GM23338 (cell line): Measurements from ENCODE around the gene ITGAL. TPM values are rescaled to one million over a fixed set of nuclear protein-coding genes. Genes with fewer than 3 reads are reported as not detected.
A peak's percentile ranks its signal among the peaks of the same experiment; 100 is the strongest.

Source experiments
- ATAC-seq: fragments of 200-7000 bp; cut with Tn5 transposase; 3 replicates; pipeline ENCODE4 v1.9.1; 2020
- DNase-seq: peaks from one replicate; pipeline ENCODE4 v3.0.0-alpha.2; 2015; ENCODE audit warnings: low spot score
- H2AFZ ChIP-seq: fragments of 200-600 bp; sonication (generic); 2 replicates; pipeline ENCODE4 v1.8.0; 2016; ENCODE audit warnings: antibody characterized with exemption, mild to moderate bottlenecking, moderate library complexity
- H3F3A ChIP-seq: fragments of 200-600 bp; sonication (generic); replicated peaks from 2 replicates; pipeline ENCODE4 v1.8.0; 2017; ENCODE audit warnings: antibody characterized with exemption, mixed run types, low read depth
- H3K27ac ChIP-seq: fragments of 200-600 bp; sonication (generic); 2 replicates; pipeline ENCODE4 v1.6.1; 2016; ENCODE audit warnings: low read depth
- H3K27me3 ChIP-seq: fragments of 200-600 bp; sonication (generic); 2 replicates; pipeline ENCODE4 v1.8.0; 2016; ENCODE audit warnings: mild to moderate bottlenecking, mixed run types, moderate library complexity; ENCODE audit not compliant: insufficient read depth
- H3K36me3 ChIP-seq: fragments of 200-600 bp; sonication (generic); 2 replicates; pipeline ENCODE4 v1.8.0; 2016; ENCODE audit warnings: mild to moderate bottlenecking; ENCODE audit not compliant: insufficient read depth
- H3K4me1 ChIP-seq: fragments of 200-600 bp; sonication (generic); 2 replicates; pipeline ENCODE4 v1.8.0; 2016; ENCODE audit warnings: mild to moderate bottlenecking, moderate library complexity; ENCODE audit not compliant: insufficient read depth
- H3K4me2 ChIP-seq: fragments of 200-600 bp; sonication (generic); 2 replicates; pipeline ENCODE4 v1.7.1; 2017; ENCODE audit warnings: mixed run types
- H3K4me3 ChIP-seq: fragments of 200-600 bp; sonication (generic); 2 replicates; pipeline ENCODE4 v1.6.1; 2016; ENCODE audit warnings: mixed run types
- H3K79me2 ChIP-seq: fragments of 200-600 bp; sonication (generic); replicated peaks from 2 replicates; pipeline ENCODE4 v1.8.0; 2017; ENCODE audit warnings: mild to moderate bottlenecking; ENCODE audit not compliant: insufficient read depth
- H3K9me2 ChIP-seq: fragments of 200-600 bp; sonication (generic); 2 replicates; pipeline ENCODE4 v1.8.0; 2017; ENCODE audit not compliant: insufficient read depth
- H4K20me1 ChIP-seq: fragments of 200-600 bp; sonication (generic); replicated peaks from 2 replicates; pipeline ENCODE4 v1.8.0; 2017; ENCODE audit warnings: mild to moderate bottlenecking; ENCODE audit not compliant: insufficient read depth
- H3K27ac Mint-ChIP-seq: 2 replicates; pipeline ENCODE4 v1.8.0; 2020; ENCODE audit warnings: inconsistent platforms, mild to moderate bottlenecking, moderate library complexity, mixed read lengths
- H3K27me3 Mint-ChIP-seq: 3 replicates; pipeline ENCODE4 v1.8.0; 2022; ENCODE audit warnings: low read depth, mild to moderate bottlenecking, moderate library complexity, mixed read lengths, inconsistent platforms; ENCODE audit not compliant: insufficient read depth, poor library complexity
- H3K36me3 Mint-ChIP-seq: 3 replicates; pipeline ENCODE4 v1.8.0; 2021; ENCODE audit warnings: low read depth, mild to moderate bottlenecking, inconsistent platforms, moderate library complexity, mixed read lengths
- H3K4me1 Mint-ChIP-seq: 3 replicates; pipeline ENCODE4 v1.8.0; 2020; ENCODE audit warnings: mild to moderate bottlenecking, inconsistent platforms, mixed read lengths
- H3K4me3 Mint-ChIP-seq: 3 replicates; pipeline ENCODE4 v1.8.0; 2021; ENCODE audit warnings: moderate library complexity, mild to moderate bottlenecking, inconsistent platforms, mixed read lengths
- H3K9me3 Mint-ChIP-seq: 3 replicates; pipeline ENCODE4 v1.8.0; 2020; ENCODE audit warnings: moderate library complexity, mild to moderate bottlenecking, inconsistent platforms, mixed read lengths
- CREB1 ChIP-seq: fragments of 250-450 bp; sonication (Bioruptor Pico); IDR thresholded peaks from 2 replicates; pipeline ENCODE4 v1.5.0; 2020; ENCODE audit warnings: low read depth, mild to moderate bottlenecking, moderate library complexity
- CTCF ChIP-seq, 2 experiments: fragments of 200-600 bp in 1 of 2; sonication (generic) in 1 of 2; conservative IDR thresholded peaks; 2 replicates each; pipeline versions ENCODE4 v1.5.1 to v1.6.1; 2016 to 2017; ENCODE audit warnings: antibody characterized with exemption in 2 of 2, low read depth in 2 of 2, mild to moderate bottlenecking in 2 of 2, moderate library complexity in 1 of 2
- ETS1 ChIP-seq: IDR thresholded peaks from 2 replicates; pipeline ENCODE4 v1.6.1; 2016; ENCODE audit warnings: antibody characterized with exemption
- EZH2 ChIP-seq: fragments of 200-600 bp; sonication (generic); IDR thresholded peaks from one replicate; pipeline ENCODE4 v1.8.0; 2017; ENCODE audit warnings: antibody characterized with exemption, mild to moderate bottlenecking, low read depth; ENCODE audit not compliant: unreplicated experiment
- EZH2phosphoT487 ChIP-seq: fragments of 200-600 bp; sonication (generic); IDR thresholded peaks from one replicate; pipeline ENCODE4 v1.8.1; 2018; ENCODE audit warnings: antibody characterized with exemption; ENCODE audit not compliant: unreplicated experiment
- JUNB ChIP-seq: IDR thresholded peaks from one replicate; pipeline ENCODE4 v1.6.1; 2016; ENCODE audit warnings: antibody characterized with exemption; ENCODE audit not compliant: unreplicated experiment
- NANOG ChIP-seq: IDR thresholded peaks from 2 replicates; pipeline ENCODE4 v1.6.1; 2016; ENCODE audit warnings: antibody characterized with exemption, borderline replicate concordance
- POLR2AphosphoS5 ChIP-seq: IDR thresholded peaks from 2 replicates; pipeline ENCODE4 v1.6.1; 2016; ENCODE audit warnings: antibody characterized with exemption, low read depth
- REST ChIP-seq: IDR thresholded peaks from one replicate; pipeline ENCODE4 v1.6.1; 2018; ENCODE audit warnings: antibody characterized with exemption; ENCODE audit not compliant: unreplicated experiment
- STAT1 ChIP-seq: IDR thresholded peaks from one replicate; pipeline ENCODE4 v1.6.1; 2016; ENCODE audit warnings: antibody characterized with exemption; ENCODE audit not compliant: unreplicated experiment
- ZNF114 ChIP-seq: fragments of 250-450 bp; sonication (Bioruptor Pico); IDR thresholded peaks from 2 replicates; pipeline ENCODE4 v1.5.0; 2020; ENCODE audit warnings: mild to moderate bottlenecking, moderate library complexity
- ZNF331 ChIP-seq: fragments of 250-450 bp; sonication (Bioruptor Pico); IDR thresholded peaks from 2 replicates; pipeline ENCODE4 v1.5.0; 2020; ENCODE audit warnings: low read depth, mild to moderate bottlenecking, moderate library complexity
- ZNF462 ChIP-seq: fragments of 250-450 bp; sonication (Bioruptor Pico); IDR thresholded peaks from 2 replicates; pipeline ENCODE4 v1.5.0; 2020; ENCODE audit warnings: mild to moderate bottlenecking, moderate library complexity
- polyA plus RNA-seq: library from polyadenylated mRNA; unstranded; fragments of >200 nt; fragmentation: Nextera tagmentation; extraction: Ambion mirVana; gene quantifications from 2 replicates; pipeline ENCODE4 v1.2.1, GENCODE V29; 2016
- total RNA-seq: library from RNA; depleted of rRNA; stranded (reverse); fragments of >200 nt; shearing (Covaris generic); gene quantifications from 2 replicates; pipeline ENCODE4 v1.2.3, GENCODE V29; 2014

Gene ITGAL
- total and polyA plus RNA-seq, 2 experiments from 2014 or later: 0.05 to 0.07 TPM

GRCh38 chr16:30559690-30560089 lies 87.1 kb downstream of the ITGAL start:
- Histone ChIP-seq H3K4me2 (no peak overlapping the region), H3K79me2 (no peaks in the 10 kb centered on the region; the same call in 1 of the 2 replicates), H4K20me1 (no peaks in the 10 kb centered on the region), H3K9me2 (0 out of 2 replicates have a peak, but pooled peaks cover 3% of the 10 kb centered on the region), H3K4me3 (no peak overlapping the region), H3K4me1 (peaks cover 21% of the 10 kb centered on the region), H3F3A (0 out of 2 replicates have a peak, but pooled peaks cover 17% of the 10 kb centered on the region), H3K27ac (no peak overlapping the region), H2AFZ (peak overlapping the region; percentile 32; the same call in 1 of the 2 replicates), H3K27me3 (no peaks in the 10 kb centered on the region), H3K36me3 (no peaks in the 10 kb centered on the region; the same call in 1 of the 2 replicates)
- Mint-ChIP-seq H3K4me3 (peak overlapping the region; percentile 37; the same call in 1 of the 3 replicates), H3K27me3 (peaks cover 28% of the 10 kb centered on the region), H3K36me3 (peaks cover 6% of the 10 kb centered on the region), H3K27ac (no peak overlapping the region), H3K4me1 (peaks cover 22% of the 10 kb centered on the region), H3K9me3 (no peaks in the 10 kb centered on the region; the same call in 2 of the 3 replicates)
- no peak for DNase-seq
- no peak for ATAC-seq
- TF ChIP-seq ZNF331 (CRISPR knock-in tag): no peak
- TF ChIP-seq CREB1 (CRISPR knock-in tag): no peak
- TF ChIP-seq STAT1: no peak
- TF ChIP-seq REST: no peak
- no peak for TF ChIP-seq EZH2
- TF ChIP-seq EZH2phosphoT487: no peak
- TF ChIP-seq JUNB: no peak
- no peak for TF ChIP-seq ETS1
- TF ChIP-seq POLR2AphosphoS5: no peak
- TF ChIP-seq NANOG: no peak
- no peak for TF ChIP-seq ZNF114 (CRISPR knock-in tag)
- no peak for TF ChIP-seq ZNF462 (CRISPR knock-in tag)
- TF ChIP-seq CTCF (conservative IDR thresholded peaks at IDR 0.05; ENCODE audit: low read depth in 2 of 2): no peak
